IMR-90 (cell line): Measurements from ENCODE around the gene GGPS1. TPM values are rescaled to one million over a fixed set of nuclear protein-coding genes. Genes with fewer than 3 reads are reported as not detected.

Experiments used
- ATAC-seq: fragments of 200-7000 bp; cut with Tn5 transposase; 2 replicates; pipeline ENCODE4 v1.9.1; 2020; ENCODE audit warnings: low read depth, mild to moderate bottlenecking, moderate library complexity
- BruUV-seq: library from RNA; stranded (reverse); fragments of 400-500 nt; replicated peaks from 2 replicates; lab custom pipeline; 2021; lab: Mats Ljungman, UMichigan
- CTCF ChIA-PET: fragments of 300-600 bp; formaldehyde crosslinking; extraction: SDS; loops from one replicate; lab custom pipeline; 2021; ENCODE audit warnings: antibody characterized with exemption; lab: Yijun Ruan, JAX
- POLR2A ChIA-PET: fragments of 300-600 bp; sonication (Branson Sonifier 250); formaldehyde crosslinking; loops from one replicate; lab custom pipeline; 2022; ENCODE audit warnings: antibody characterized with exemption; ENCODE audit not compliant: unreplicated experiment; lab: Charles Lee
- DNase-seq: peaks from one replicate; pipeline ENCODE4 v3.0.0; 2013
- H2AFZ ChIP-seq: replicated peaks from 2 replicates; pipeline ENCODE3; 2013; ENCODE audit warnings: low read length, mild to moderate bottlenecking; ENCODE audit not compliant: poor library complexity
- H2AK5ac ChIP-seq: 2 replicates; pipeline ENCODE4 v1.6.1; 2013; ENCODE audit warnings: low read depth, low read length, inconsistent platforms
- H2AK9ac ChIP-seq: replicated peaks from 2 replicates; pipeline ENCODE3; 2013; ENCODE audit warnings: mild to moderate bottlenecking, low read depth, low read length, moderate library complexity; ENCODE audit not compliant: poor library complexity
- H2BK120ac ChIP-seq: 2 replicates; pipeline ENCODE4 v1.6.1; 2013; ENCODE audit warnings: low read depth, low read length, inconsistent platforms
- H2BK15ac ChIP-seq: 3 replicates; pipeline ENCODE4 v1.6.1; 2013; ENCODE audit warnings: low read depth, low read length, inconsistent platforms
- H2BK20ac ChIP-seq: 2 replicates; pipeline ENCODE4 v1.6.1; 2013; ENCODE audit warnings: low read depth, mild to moderate bottlenecking, inconsistent platforms, low read length, moderate library complexity
- H2BK5ac ChIP-seq: 2 replicates; pipeline ENCODE4 v1.6.1; 2013; ENCODE audit warnings: mild to moderate bottlenecking, low read depth, low read length, inconsistent platforms; ENCODE audit not compliant: poor library complexity, severe bottlenecking
- H3K14ac ChIP-seq: replicated peaks from 2 replicates; pipeline ENCODE4 v1.6.1; 2013; ENCODE audit warnings: low read depth, low read length, inconsistent platforms
- H3K18ac ChIP-seq: 2 replicates; pipeline ENCODE4 v1.6.1; 2013; ENCODE audit warnings: low read depth, low read length, control low read depth
- H3K23ac ChIP-seq: 2 replicates; pipeline ENCODE4 v1.6.1; 2013; ENCODE audit warnings: low read depth, low read length, inconsistent platforms
- H3K27ac ChIP-seq: 2 replicates; pipeline ENCODE4 v1.5.1; 2013; ENCODE audit warnings: mild to moderate bottlenecking, control low read depth, low read length; ENCODE audit not compliant: insufficient read depth
- H3K27me3 ChIP-seq: 2 replicates; pipeline ENCODE4 v1.6.1; 2013; ENCODE audit warnings: low read length; ENCODE audit not compliant: control insufficient read depth, insufficient read depth
- H3K36me3 ChIP-seq: 2 replicates; pipeline ENCODE4 v1.6.1; 2013; ENCODE audit warnings: low read length, mixed read lengths; ENCODE audit not compliant: control insufficient read depth, insufficient read depth
- H3K4ac ChIP-seq: 2 replicates; pipeline ENCODE4 v1.6.1; 2013; ENCODE audit warnings: low read depth, low read length, inconsistent platforms
- H3K4me1 ChIP-seq: 2 replicates; pipeline ENCODE4 v1.6.1; 2013; ENCODE audit warnings: low read length, mixed read lengths; ENCODE audit not compliant: control insufficient read depth, insufficient read depth
- H3K4me2 ChIP-seq: 2 replicates; pipeline ENCODE4 v1.6.1; 2013; ENCODE audit warnings: low read depth, mild to moderate bottlenecking, control low read depth, low read length, moderate library complexity
- H3K4me3 ChIP-seq: 2 replicates; pipeline ENCODE4 v1.5.1; 2013; ENCODE audit warnings: low read depth, mild to moderate bottlenecking, control low read depth, low read length, moderate library complexity; ENCODE audit not compliant: insufficient read depth
- H3K56ac ChIP-seq: 2 replicates; pipeline ENCODE4 v1.6.1; 2013; ENCODE audit warnings: low read length, inconsistent platforms; ENCODE audit not compliant: insufficient read depth; ENCODE audit errors: extremely low read depth
- H3K79me1 ChIP-seq, 2 experiments: 2 replicates each; pipeline ENCODE4 v1.6.1; 2013; ENCODE audit warnings: low read length in 2 of 2, inconsistent platforms in 1 of 2, low read depth in 1 of 2
- H3K9ac ChIP-seq: 2 replicates; pipeline ENCODE4 v1.6.1; 2013; ENCODE audit warnings: low read depth, low read length, control low read depth
- H3K9me1 ChIP-seq: 2 replicates; pipeline ENCODE4 v1.6.1; 2013; ENCODE audit warnings: low read length, inconsistent platforms; ENCODE audit not compliant: insufficient read depth
- H3K9me3 ChIP-seq: 2 replicates; pipeline ENCODE4 v1.6.1; 2013; ENCODE audit warnings: low read length; ENCODE audit not compliant: control insufficient read depth, insufficient read depth
- H4K20me1 ChIP-seq: 2 replicates; pipeline ENCODE4 v1.6.1; 2013; ENCODE audit warnings: low read length, inconsistent platforms; ENCODE audit not compliant: insufficient read depth
- H4K5ac ChIP-seq: 2 replicates; pipeline ENCODE4 v1.6.1; 2013; ENCODE audit warnings: mild to moderate bottlenecking, low read depth, low read length, control low read depth
- H4K8ac ChIP-seq, 2 experiments: 2 replicates each; pipeline ENCODE4 v1.6.1; 2013; ENCODE audit warnings: low read depth in 2 of 2, low read length in 2 of 2, control low read depth in 1 of 2, inconsistent platforms in 1 of 2
- H4K91ac ChIP-seq: 2 replicates; pipeline ENCODE4 v1.6.1; 2013; ENCODE audit warnings: low read depth, low read length, inconsistent platforms; ENCODE audit not compliant: insufficient read depth
- BHLHE40 ChIP-seq: fragments of 150-350 bp; IDR thresholded peaks from 2 replicates; pipeline ENCODE4 v1.6.1; 2016; ENCODE audit warnings: mild to moderate bottlenecking, low read depth, low read length
- CHD1 ChIP-seq: IDR thresholded peaks from 2 replicates; pipeline ENCODE4 v1.6.1; 2012; ENCODE audit warnings: low read depth, low read length, improper control_type of control experiment
- ELK1 ChIP-seq: fragments of 150-350 bp; IDR thresholded peaks from 2 replicates; pipeline ENCODE4 v1.6.1; 2016; ENCODE audit warnings: low read depth, mild to moderate bottlenecking, low read length, moderate library complexity, borderline replicate concordance
- MAFK ChIP-seq: IDR thresholded peaks from 2 replicates; pipeline ENCODE4 v1.6.1; 2012; ENCODE audit warnings: low read depth, low read length, improper control_type of control experiment
- MAZ ChIP-seq: IDR thresholded peaks from 2 replicates; pipeline ENCODE4 v1.6.1; 2012; ENCODE audit warnings: low read depth, mild to moderate bottlenecking, low read length, improper control_type of control experiment, moderate library complexity, borderline replicate concordance
- NFE2L2 ChIP-seq: fragments of 150-350 bp; IDR thresholded peaks from 2 replicates; pipeline ENCODE4 v1.6.1; 2016; ENCODE audit warnings: low read depth, mild to moderate bottlenecking, low read length
- POLR2A ChIP-seq: IDR thresholded peaks from 2 replicates; pipeline ENCODE4 v1.6.1; 2012; ENCODE audit warnings: mild to moderate bottlenecking, low read depth, low read length
- RCOR1 ChIP-seq: IDR thresholded peaks from 2 replicates; pipeline ENCODE4 v1.6.1; 2012; ENCODE audit warnings: mild to moderate bottlenecking, low read length, improper control_type of control experiment; ENCODE audit not compliant: insufficient replicate concordance
- RFX5 ChIP-seq: IDR thresholded peaks from 2 replicates; pipeline ENCODE4 v1.8.0; 2012; ENCODE audit warnings: low read depth, mild to moderate bottlenecking, low read length, moderate library complexity
- SMC3 ChIP-seq: fragments of 150-350 bp; IDR thresholded peaks from 2 replicates; pipeline ENCODE4 v1.6.1; 2016; ENCODE audit warnings: low read depth, mild to moderate bottlenecking, antibody characterized with exemption, low read length, moderate library complexity
- USF2 ChIP-seq: fragments of 150-350 bp; IDR thresholded peaks from 2 replicates; pipeline ENCODE4 v1.6.1; 2017; ENCODE audit warnings: mild to moderate bottlenecking, antibody characterized with exemption, low read length, low read depth
- WGBS, 2 experiments: methylation state at CpG; one replicate each; pipeline versions ENCODE4 v1.1.5 to v1.1.7; 2013; ENCODE audit warnings: missing lambda C conversion rate in 2 of 2; ENCODE audit not compliant: insufficient read length in 1 of 2; ENCODE audit errors: extremely low coverage in 2 of 2; 5-methylcytosine and 5-hydroxymethylcytosine counted together
- dilution Hi-C: fragments of 300-500 bp; cut with HindIII; formaldehyde crosslinking; loops from one replicate; pipeline ENCODE4 v1.14.3; 2018; ENCODE audit warnings: low sequenced_read_pairs; ENCODE audit not compliant: unreplicated experiment
- in situ Hi-C: fragments of 300-500 bp; cut with MboI; formaldehyde crosslinking; loops from 3 replicates; pipeline ENCODE4 v1.14.3; 2019; ENCODE audit warnings: low sequenced_read_pairs, inconsistent platforms, mixed read lengths
- intact Hi-C: fragments of 100-400 bp; cut with micrococcal nuclease; formaldehyde crosslinking; loops from 2 replicates; pipeline ENCODE4 v1.10.0; 2022
- polyA plus RNA-seq, 3 experiments: library from polyadenylated mRNA; depleted of rRNA; stranded (reverse); fragments of >200 nt; gene quantifications; 2 replicates each; pipeline ENCODE4 v1.2.3, GENCODE V29; 2012; ENCODE audit warnings: low replicate concordance in 1 of 3
- total RNA-seq: library from RNA; depleted of rRNA; stranded (reverse); fragments of >200 nt; gene quantifications from 2 replicates; pipeline ENCODE4 v1.2.3, GENCODE V29; 2012
- TF ChIP-seq, protein P1 (sequence below): conservative IDR thresholded peaks from 2 replicates; pipeline ENCODE4 v1.5.1; 2012; ENCODE audit warnings: mild to moderate bottlenecking, low read depth, low read length, improper control_type of control experiment

The GGPS1 gene
- total and polyA plus RNA-seq, 2 of the 4 experiments (the other 2 are of a cell fraction) = 16.4 to 21.5 TPM

DNA sequence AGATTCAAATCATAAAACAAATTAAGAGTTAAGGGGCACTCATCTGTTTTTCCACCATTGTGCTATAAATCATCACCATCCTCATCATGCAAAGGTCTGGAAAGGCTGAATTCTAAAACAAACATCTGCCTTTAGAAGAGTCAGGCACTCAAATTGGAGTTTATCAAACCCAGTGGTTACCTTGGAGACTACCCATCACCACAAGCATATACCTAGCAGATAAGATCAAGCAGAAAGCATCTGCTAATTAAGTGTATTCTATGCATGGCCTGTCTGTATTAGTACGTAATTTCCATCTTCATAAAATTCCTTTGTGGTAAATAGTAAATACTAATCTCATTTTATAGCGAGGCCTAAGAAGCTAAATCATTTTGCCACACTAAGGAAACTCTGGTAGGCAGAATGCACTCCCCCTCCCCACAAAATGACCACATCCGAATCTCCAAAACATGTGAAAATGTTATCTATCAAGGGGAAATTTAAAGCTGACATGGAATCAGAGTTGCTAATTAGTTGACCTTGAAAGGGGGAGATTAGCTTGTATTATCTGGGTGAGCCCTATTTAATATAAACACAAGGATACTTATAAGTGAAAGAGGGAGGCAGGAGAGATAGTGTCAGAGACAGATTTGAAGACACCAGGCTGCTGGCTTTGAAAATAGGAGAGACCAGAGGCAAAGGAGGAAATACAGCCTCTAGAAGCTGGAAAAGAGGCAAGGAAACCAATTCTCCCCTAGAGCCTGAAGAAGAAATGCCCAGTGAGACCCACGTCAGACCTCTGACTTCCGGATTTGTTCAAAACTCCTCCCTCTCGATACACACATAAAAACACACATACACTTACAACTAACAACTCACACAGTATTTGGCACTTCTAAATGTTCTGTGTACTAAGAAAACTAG, 23.6 kb upstream of the GGPS1 start:
- dilution Hi-C loops (no loop called here), intact Hi-C loops (no loop called here), in situ Hi-C loops (no loop called here)
- H3K23ac ChIP-seq = no peak overlapping the region; the same call in 1 of the 2 replicates
- H2BK120ac ChIP-seq = no peak overlapping the region
- no peak overlapping the region for H2BK20ac ChIP-seq
- H3K9me1 ChIP-seq = peaks cover 6% of the 10 kb centered on the region
- H3K4me3 ChIP-seq = no peak overlapping the region
- no peak overlapping the region for H2BK5ac ChIP-seq
- peaks cover 12% of the 10 kb centered on the region for H3K4me1 ChIP-seq
- H3K56ac ChIP-seq = no peak overlapping the region
- no peak overlapping the region for H4K8ac ChIP-seq
- CTCF ChIA-PET = interaction anchor here (1.1 kb wide), 1 partner anchor 9 kb away, joined by 4 read pairs; no protein-coding TSS in a partner anchor
- no peaks in the 10 kb centered on the region for H3K27me3 ChIP-seq
- peaks cover 9 to 61% of the 10 kb centered on the region in 2 experiments; a peak in 3 of 4 replicates for H3K79me1 ChIP-seq
- H3K18ac ChIP-seq = no peak overlapping the region
- H3K9ac ChIP-seq = no peak overlapping the region
- no peak for TF ChIP-seq SMC3
- no peak for TF ChIP-seq ELK1
- TF ChIP-seq RFX5 = no peak
- no peak for TF ChIP-seq USF2
- no peak for TF ChIP-seq POLR2A
- no peak for TF ChIP-seq RCOR1
- TF ChIP-seq, protein P1, sequence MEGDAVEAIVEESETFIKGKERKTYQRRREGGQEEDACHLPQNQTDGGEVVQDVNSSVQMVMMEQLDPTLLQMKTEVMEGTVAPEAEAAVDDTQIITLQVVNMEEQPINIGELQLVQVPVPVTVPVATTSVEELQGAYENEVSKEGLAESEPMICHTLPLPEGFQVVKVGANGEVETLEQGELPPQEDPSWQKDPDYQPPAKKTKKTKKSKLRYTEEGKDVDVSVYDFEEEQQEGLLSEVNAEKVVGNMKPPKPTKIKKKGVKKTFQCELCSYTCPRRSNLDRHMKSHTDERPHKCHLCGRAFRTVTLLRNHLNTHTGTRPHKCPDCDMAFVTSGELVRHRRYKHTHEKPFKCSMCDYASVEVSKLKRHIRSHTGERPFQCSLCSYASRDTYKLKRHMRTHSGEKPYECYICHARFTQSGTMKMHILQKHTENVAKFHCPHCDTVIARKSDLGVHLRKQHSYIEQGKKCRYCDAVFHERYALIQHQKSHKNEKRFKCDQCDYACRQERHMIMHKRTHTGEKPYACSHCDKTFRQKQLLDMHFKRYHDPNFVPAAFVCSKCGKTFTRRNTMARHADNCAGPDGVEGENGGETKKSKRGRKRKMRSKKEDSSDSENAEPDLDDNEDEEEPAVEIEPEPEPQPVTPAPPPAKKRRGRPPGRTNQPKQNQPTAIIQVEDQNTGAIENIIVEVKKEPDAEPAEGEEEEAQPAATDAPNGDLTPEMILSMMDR = no peak
- TF ChIP-seq CHD1 = no peak
- no peak for TF ChIP-seq MAFK
- no peak for TF ChIP-seq NFE2L2
- no peak for TF ChIP-seq MAZ
- TF ChIP-seq BHLHE40 = no peak
- ATAC-seq (0 out of 2 replicates have a peak, but pooled peaks have one; percentile 14), DNase-seq (peak; percentile 31)
- BruUV-seq = no TSS peak
- 100% methylated on average over 1 of the region's 6 CpGs; no CpG with 5 or more reads in 1 of the 2 experiments for WGBS, 2 experiments
- H3K4me2 ChIP-seq = peak overlapping the region; percentile 29; the same call in 1 of the 2 replicates
- H2AK9ac ChIP-seq = no peak overlapping the region
- peaks cover 78% of the 10 kb centered on the region for H4K20me1 ChIP-seq
- H3K9me3 ChIP-seq = no peaks in the 10 kb centered on the region
- H3K4ac ChIP-seq = no peak overlapping the region
- H2AK5ac ChIP-seq = no peak overlapping the region
- no peak overlapping the region for H2AFZ ChIP-seq
- H3K14ac ChIP-seq = no peak overlapping the region
- H2BK15ac ChIP-seq = no peak overlapping the region
- no peak overlapping the region for H3K27ac ChIP-seq
- 0 out of 2 replicates have a peak, but pooled peaks cover 1% of the 10 kb centered on the region for H3K36me3 ChIP-seq
- no peak overlapping the region for H4K91ac ChIP-seq
- no peak overlapping the region for H4K5ac ChIP-seq
- POLR2A ChIA-PET = no interaction called here
